Omental fat pad (tissue), 4 donors: ENCODE results near the gene EDEM1. TPM values are rescaled to one million over a fixed set of nuclear protein-coding genes. Genes with fewer than 3 reads are reported as not detected.

Source experiments
- ATAC-seq: fragments of 150-250 bp; one replicate; pipeline ENCODE4 v1.9.1; 2016; ENCODE audit warnings: mild to moderate bottlenecking, moderate library complexity; ENCODE audit not compliant: low FRiP score
- DNase-seq: peaks from one replicate; pipeline ENCODE4 v3.0.0-alpha.2; 2019; ENCODE audit warnings: low spot score
- total RNA-seq, 4 donors: library from RNA; depleted of rRNA; stranded (reverse); fragments of >200 nt; gene quantifications; one replicate each; pipeline ENCODE4 v1.1.0, GENCODE V29; 2016
- TF ChIP-seq, protein P1 (sequence below), 3 donors: fragments of 450-650 bp; IDR thresholded peaks; one replicate each; pipeline ENCODE4 v1.5.1; 2016 to 2017; ENCODE audit warnings: antibody characterized with exemption in 3 of 3, mild to moderate bottlenecking in 3 of 3, moderate library complexity in 2 of 3

EDEM1 gene
- total RNA-seq, 4 donors from 2014 or later, result 32.7 to 69.4 (median 49.9) TPM

DNA sequence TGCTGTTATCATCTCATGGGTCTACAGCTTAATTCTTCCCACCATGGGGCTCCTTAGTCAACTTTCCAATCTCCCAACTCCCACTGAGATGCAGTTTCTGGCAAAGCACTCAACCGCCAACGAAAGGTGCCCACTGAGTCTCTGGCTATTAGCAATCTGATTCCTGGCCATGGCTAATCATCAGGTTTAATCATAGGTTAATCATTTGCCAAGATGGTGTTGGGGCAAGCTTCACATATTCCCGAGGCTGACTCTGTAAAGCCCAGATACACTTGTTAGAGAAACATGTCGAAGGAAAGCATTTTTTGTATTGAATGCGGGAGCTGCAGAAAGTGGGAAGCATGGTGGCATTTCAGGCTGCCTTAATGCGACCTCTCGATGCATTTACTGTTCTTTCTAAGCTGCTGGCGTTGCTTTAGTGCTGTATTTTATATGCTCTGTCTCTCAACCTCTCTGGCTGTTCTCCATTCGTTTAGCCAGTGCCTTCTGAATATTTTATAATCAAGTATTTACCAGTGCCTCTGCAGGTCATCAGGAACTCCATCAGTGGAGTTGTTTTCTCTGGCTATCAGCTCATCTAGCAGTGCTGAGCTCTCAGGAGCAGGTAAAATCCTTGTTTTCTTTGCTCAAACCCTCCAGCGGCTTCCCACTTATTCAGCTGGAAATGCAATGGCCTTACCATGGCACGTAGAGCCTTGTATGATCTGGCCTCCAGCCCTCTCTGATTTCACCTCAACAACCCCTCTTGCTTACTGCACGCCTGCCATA is 67.0 kb downstream of the EDEM1 start:
- TF ChIP-seq, protein P1, sequence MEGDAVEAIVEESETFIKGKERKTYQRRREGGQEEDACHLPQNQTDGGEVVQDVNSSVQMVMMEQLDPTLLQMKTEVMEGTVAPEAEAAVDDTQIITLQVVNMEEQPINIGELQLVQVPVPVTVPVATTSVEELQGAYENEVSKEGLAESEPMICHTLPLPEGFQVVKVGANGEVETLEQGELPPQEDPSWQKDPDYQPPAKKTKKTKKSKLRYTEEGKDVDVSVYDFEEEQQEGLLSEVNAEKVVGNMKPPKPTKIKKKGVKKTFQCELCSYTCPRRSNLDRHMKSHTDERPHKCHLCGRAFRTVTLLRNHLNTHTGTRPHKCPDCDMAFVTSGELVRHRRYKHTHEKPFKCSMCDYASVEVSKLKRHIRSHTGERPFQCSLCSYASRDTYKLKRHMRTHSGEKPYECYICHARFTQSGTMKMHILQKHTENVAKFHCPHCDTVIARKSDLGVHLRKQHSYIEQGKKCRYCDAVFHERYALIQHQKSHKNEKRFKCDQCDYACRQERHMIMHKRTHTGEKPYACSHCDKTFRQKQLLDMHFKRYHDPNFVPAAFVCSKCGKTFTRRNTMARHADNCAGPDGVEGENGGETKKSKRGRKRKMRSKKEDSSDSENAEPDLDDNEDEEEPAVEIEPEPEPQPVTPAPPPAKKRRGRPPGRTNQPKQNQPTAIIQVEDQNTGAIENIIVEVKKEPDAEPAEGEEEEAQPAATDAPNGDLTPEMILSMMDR (IDR thresholded peaks at IDR 0.05), result no peak
- DNase-seq (no peak), ATAC-seq (no peak)

DNA sequence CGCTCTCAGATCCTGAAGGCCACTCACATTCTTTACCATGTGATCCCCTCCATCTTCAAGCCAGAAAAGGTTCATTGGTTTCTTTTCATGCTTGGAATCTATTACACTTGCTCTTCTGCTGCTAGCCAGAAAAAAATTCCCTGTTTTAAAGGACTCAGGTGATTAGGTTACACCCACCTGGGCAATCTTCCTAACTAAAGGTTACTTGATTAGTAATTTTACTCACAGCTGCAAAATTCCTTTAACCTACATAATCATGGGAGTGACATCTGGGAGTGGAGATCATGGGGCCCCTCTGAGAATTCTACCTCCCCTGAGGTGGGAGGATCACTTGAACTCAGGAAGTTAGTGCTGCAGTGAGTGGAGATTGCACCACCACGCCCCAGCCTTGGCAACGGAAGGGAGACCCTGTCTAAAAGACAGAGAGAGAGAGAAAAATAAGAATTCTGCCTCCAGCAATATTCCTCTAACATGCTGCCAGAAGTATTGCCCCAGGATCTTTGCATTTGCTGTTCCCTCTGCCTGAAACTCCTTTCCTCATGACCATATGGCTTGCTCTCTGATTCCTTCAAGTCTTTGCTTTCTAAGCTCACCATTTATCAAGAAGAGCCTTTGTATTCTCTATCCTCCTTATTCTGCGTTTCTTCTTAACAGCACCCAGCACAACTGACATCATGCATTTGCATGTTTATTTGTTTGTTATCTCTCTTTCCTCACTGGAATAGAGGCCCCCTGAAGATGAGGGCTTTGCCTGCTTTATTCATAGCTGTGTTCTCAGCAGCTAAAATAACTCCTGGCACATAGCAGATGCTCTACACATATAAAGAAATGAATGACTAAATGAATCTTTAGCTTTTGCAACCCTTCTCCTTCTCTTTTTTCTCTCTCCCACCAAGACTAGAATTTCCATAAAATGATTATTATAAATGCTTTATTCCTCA is 68.2 kb downstream of the EDEM1 start:
- TF ChIP-seq, protein P1 (IDR thresholded peaks at IDR 0.05), result no peak
- DNase-seq, result no peak
- no peak for ATAC-seq

DNA sequence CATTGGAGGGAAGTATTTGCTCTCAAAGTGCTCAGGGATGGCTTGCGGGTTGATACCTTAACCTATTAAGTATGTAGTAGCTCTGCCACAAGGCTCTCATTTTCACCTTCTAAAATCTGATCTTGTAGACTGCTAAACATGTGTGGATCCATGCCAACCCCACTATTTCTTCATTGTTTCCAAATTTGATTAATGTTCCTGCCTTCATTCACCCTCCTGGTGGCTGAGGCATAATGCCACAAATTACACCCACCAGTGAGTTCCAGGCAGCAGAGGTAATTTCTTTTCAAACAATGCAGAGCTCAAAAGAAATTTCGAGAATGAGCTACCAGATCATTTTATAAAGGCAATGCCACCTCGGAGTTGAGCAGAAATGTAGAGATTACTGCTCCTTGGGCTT is 71.0 kb downstream of the EDEM1 start:
- ATAC-seq, result no peak
- TF ChIP-seq, protein P1 (IDR thresholded peaks at IDR 0.05), result no peak
- DNase-seq, result no peak

DNA sequence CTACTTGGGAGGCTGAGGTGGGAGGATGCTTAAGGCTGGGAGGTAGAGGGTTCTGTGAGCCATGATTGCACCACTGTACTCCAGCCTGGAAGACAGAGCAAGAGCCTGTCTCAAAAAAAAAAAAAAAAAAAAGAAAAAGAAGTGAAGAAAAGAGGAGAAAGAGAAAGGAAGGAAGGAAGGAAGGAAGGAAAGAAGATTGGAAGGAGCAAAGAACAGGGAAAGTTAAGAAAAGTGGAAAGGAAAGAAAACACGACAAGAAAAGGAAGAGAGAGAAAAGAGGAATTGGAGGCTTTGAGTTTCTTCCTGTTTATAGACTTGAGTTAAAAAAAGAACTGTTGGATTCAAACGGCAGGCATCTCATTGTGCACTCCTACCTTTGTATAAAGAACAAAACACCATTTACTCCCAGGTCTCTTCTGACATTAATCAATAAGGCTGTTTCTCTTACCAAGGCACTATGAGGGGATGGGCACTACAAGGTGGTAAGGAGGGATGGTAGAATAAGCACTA is 73.5 kb downstream of the EDEM1 start:
- no peak for DNase-seq
- TF ChIP-seq, protein P1 (IDR thresholded peaks at IDR 0.05), result no peak
- ATAC-seq, result no peak

DNA sequence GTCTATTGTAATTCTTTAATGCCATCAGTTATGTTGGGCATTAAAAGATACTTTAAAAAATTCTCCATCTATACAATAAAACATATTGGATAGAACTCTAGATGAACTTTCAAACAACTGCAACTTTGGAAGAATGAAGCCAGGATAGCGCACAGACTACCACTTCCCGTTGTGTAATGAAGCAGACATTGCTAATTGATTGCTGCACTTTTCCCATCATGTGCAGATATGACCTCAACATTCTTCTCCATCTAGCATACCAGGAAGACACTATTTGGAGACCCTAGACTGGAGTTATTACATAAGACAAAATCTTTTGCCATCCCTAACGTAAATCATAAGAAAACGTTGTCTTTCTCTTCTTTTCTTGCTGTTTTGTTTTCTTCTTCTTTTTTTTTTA is 75.0 kb downstream of the EDEM1 start:
- TF ChIP-seq, protein P1 (IDR thresholded peaks at IDR 0.05), result no peak
- no peak for ATAC-seq
- DNase-seq, result no peak

DNA sequence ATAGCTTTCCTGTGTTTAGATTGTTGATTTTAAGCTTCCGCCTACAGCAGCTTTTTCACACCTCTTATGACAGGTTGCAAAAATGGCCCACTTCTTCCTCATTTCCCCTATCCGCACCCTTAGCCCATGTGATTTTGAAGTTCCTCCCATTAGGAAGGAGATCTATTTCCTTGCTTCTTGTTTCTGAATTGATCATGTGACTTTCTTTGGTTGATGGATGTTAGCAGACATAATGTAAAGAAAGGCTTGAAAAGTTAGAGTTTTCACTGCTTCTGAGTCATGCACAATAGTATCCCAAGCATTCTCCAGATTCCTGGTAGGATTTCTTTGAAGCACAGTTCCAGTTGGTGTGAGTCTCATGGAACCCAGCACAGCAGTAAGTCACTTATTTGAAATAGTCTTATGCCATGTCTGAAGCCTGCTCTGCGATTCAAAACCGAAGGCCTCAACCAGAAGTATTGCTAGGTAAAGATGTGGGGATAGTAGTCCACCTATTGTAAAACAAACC is 76.6 kb downstream of the EDEM1 start:
- ATAC-seq, result no peak
- no peak for DNase-seq
- TF ChIP-seq, protein P1 (IDR thresholded peaks at IDR 0.05), result no peak
